IPS-18a (cell line): ENCODE data around the gene UNC5B.

Experiments
- H3K27ac ChIP-seq: one replicate; pipeline ENCODE4 v1.5.1; 2013; ENCODE audit warnings: low read length
- H3K27me3 ChIP-seq: one replicate; pipeline ENCODE4 v1.6.1; 2013; ENCODE audit warnings: mild to moderate bottlenecking, low read length; ENCODE audit not compliant: control insufficient read depth, insufficient read depth
- H3K36me3 ChIP-seq: one replicate; pipeline ENCODE4 v1.6.1; 2013; ENCODE audit warnings: low read depth, low read length; ENCODE audit not compliant: control insufficient read depth
- H3K4me1 ChIP-seq: one replicate; pipeline ENCODE4 v1.6.1; 2013; ENCODE audit warnings: low read depth, low read length; ENCODE audit not compliant: control insufficient read depth
- H3K4me3 ChIP-seq: one replicate; pipeline ENCODE4 v1.5.1; 2013; ENCODE audit warnings: low read length
- H3K9ac ChIP-seq: one replicate; pipeline ENCODE4 v1.6.1; 2013; ENCODE audit warnings: mild to moderate bottlenecking, low read length, moderate library complexity
- H3K9me3 ChIP-seq: one replicate; pipeline ENCODE4 v1.6.1; 2013; ENCODE audit warnings: low read depth, low read length; ENCODE audit not compliant: control insufficient read depth

The UNC5B gene

DNA sequence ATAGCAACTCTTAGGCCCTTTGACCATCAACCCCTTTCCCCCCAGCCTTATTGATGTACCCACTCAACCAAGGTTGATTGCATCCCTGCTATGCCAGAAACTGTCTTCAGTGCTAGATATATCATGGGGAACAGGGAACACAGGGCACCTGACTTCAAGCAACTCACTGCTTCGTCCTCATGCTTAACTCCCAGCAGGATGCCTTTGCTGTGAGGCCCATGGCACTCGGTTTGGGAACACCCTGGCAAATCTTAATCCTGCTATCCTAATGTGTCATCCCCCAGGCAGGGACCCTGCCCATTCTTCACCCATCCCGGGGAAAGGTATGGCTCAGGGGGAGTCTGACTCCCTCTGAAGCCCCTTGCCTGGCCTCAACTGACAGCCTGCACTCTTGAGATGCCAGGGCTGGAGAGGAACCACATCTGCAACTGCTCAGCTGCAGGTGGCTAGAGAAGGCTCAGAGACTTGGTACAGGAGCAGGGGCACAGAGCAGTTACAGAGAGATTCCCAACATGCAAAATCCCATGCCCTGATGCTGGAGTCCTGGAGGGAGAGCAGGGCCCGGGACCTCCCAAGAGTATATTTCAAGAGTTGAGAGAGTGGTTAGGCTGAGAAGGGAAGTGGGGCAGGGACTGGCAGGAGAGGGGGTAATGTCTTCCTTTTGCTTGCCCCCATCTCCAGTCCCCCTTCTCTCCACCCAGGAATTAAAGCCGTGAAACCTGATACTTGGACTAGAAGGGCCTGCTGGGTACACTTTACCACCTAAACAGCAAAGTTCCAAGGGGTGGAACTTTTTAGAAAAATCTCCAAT, 2.4 kb upstream of the UNC5B start:
- Histone ChIP-seq H3K36me3 (no peaks in the 10 kb centered on the region), H3K9me3 (no peaks in the 10 kb centered on the region), H3K27ac (no peak overlapping the region), H3K4me1 (peaks cover 26% of the 10 kb centered on the region), H3K27me3 (peaks cover 56% of the 10 kb centered on the region), H3K4me3 (no peak overlapping the region), H3K9ac (no peak overlapping the region)

GRCh38 chr10:71210542-71210871, 1.9 kb upstream of the UNC5B start:
- Histone ChIP-seq H3K36me3 (no peaks in the 10 kb centered on the region), H3K4me1 (peaks cover 30% of the 10 kb centered on the region), H3K4me3 (no peak overlapping the region), H3K27ac (no peak overlapping the region), H3K9me3 (no peaks in the 10 kb centered on the region), H3K9ac (no peak overlapping the region), H3K27me3 (peaks cover 62% of the 10 kb centered on the region)

DNA sequence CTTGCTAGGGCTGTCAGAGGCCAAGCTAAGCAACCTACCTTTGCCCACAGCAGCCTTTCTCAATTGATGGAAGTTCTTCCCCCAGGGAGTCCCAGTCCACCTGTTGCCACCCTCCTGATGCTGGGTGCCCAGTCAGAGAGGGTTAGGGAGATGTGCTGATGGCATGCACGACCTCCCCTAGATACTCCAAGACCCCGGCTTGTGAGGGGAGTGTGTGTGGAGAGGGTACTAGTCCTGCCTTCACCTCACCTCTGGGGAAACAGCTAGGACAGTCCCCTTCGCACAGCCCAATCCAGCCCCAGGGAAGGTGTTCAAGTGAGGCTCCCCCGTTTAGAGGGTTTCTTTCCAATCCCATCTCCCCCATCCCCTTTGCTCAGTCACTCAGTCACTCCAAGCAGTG, 1.3 kb upstream of the UNC5B start:
- Histone ChIP-seq H3K27ac (no peak overlapping the region), H3K9me3 (no peaks in the 10 kb centered on the region), H3K9ac (no peak overlapping the region), H3K4me1 (peaks cover 35% of the 10 kb centered on the region), H3K27me3 (peaks cover 65% of the 10 kb centered on the region), H3K4me3 (no peak overlapping the region), H3K36me3 (no peaks in the 10 kb centered on the region)

GRCh38 chr10:71211775-71212317, 524 bp upstream of the UNC5B start:
- Histone ChIP-seq H3K4me1 (peaks cover 43% of the 10 kb centered on the region), H3K27me3 (peaks cover 73% of the 10 kb centered on the region), H3K4me3 (peak overlapping the region; percentile 59), H3K27ac (no peak overlapping the region), H3K9ac (no peak overlapping the region), H3K36me3 (no peaks in the 10 kb centered on the region), H3K9me3 (no peaks in the 10 kb centered on the region)

- peak overlapping the region; percentile 47 for H3K9ac ChIP-seq
- H3K27me3 ChIP-seq: peaks cover 73% of the 10 kb centered on the region
- no peaks in the 10 kb centered on the region for H3K9me3 ChIP-seq
- H3K36me3 ChIP-seq: no peaks in the 10 kb centered on the region
- peaks cover 46% of the 10 kb centered on the region for H3K4me1 ChIP-seq
- H3K27ac ChIP-seq: no peak overlapping the region
- H3K4me3 ChIP-seq: peak overlapping the region; percentile 83
Observed at GRCh38 chr10:71213127-71213621, 804 bp downstream of the UNC5B start.

GRCh38 chr10:71213761-71214440, 1.5 kb downstream of the UNC5B start:
- Histone ChIP-seq H3K9ac (no peak overlapping the region), H3K4me1 (peaks cover 51% of the 10 kb centered on the region), H3K27ac (no peak overlapping the region), H3K4me3 (peak overlapping the region; percentile 83), H3K27me3 (peaks cover 77% of the 10 kb centered on the region), H3K9me3 (no peaks in the 10 kb centered on the region), H3K36me3 (no peaks in the 10 kb centered on the region)

DNA sequence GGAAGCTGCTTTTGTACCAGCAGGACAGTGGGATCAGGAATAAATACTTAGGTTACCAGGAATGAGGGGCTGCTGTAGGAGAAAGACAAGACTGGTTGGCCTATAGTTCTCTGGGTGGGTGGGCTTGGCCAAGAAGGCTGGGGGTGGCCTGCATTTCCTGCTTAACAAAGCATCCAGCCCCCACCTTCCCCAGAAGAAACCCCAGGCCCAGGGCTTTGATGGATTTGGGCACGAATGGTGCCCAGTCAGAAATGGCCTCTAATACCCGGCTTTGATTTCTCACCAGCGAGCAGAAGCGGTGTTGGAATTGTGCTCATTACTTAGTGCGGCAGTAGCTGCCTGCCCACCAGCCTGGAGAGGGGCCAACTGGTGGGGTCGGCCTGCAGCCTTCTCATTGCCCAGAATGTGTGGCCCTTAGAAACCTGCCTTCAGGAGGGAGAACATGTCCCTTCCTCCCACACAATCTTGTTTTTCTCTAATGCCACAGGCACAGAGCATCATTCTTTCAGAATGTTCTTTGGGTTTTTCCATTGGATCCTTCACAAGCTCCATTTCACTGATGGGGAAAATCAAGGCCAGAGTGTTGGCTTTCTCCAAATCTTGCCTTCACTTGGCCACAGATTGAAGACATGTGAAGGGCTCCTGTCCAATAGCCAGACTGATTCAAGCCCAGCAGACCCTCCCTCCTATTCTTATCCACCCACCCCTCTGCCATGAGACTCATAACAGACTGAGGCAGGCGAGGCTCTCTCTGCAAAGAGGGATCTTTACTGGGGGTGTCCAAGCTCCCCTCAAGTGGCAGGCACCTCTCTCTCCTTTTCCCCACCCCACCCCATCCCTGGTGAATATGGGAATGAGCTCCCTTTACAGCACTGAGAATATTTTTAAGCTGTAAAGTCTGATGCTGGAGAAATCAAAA, 2.5 kb downstream of the UNC5B start:
- Histone ChIP-seq H3K9ac (no peak overlapping the region), H3K4me3 (peak overlapping the region; percentile 83)

GRCh38 chr10:71216363-71216695, 4.0 kb downstream of the UNC5B start:
- Histone ChIP-seq H3K9me3 (no peaks in the 10 kb centered on the region), H3K27me3 (peaks cover 53% of the 10 kb centered on the region), H3K36me3 (no peaks in the 10 kb centered on the region), H3K9ac (no peak overlapping the region), H3K4me3 (peak overlapping the region; percentile 83), H3K4me1 (peaks cover 48% of the 10 kb centered on the region), H3K27ac (no peak overlapping the region)

More for the DNA sequence above, 2.5 kb downstream of the UNC5B start:
- Histone ChIP-seq H3K27me3 (peaks cover 67% of the 10 kb centered on the region), H3K27ac (no peak overlapping the region), H3K9me3 (no peaks in the 10 kb centered on the region), H3K36me3 (no peaks in the 10 kb centered on the region), H3K4me1 (peaks cover 47% of the 10 kb centered on the region)

DNA sequence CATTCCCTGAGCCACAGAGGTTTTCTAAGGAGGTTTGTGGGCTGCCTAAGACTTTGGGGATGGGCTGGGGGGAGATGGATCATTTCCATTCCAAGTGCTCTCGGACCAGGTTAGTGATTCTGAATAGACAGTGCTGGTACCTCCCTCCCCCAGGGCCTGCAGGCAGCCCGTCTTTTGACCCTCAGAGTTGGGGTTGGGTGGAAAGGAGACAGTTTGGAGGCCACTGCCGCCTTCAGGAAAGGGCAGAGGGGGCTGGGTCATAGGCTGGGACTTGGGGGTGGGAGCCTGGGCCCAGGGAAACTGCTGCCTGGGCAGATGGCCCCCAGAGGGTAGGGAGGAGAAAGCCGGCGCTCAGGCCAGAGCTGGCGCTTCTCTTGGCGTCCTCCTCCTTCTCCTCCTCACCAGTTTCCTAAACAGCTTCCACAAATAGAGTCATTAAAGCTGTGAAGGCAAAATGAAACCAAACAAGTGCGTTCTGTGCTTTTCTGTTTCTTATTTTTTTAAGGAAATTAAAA, 4.4 kb downstream of the UNC5B start:
- Histone ChIP-seq H3K9me3 (no peaks in the 10 kb centered on the region), H3K27ac (no peak overlapping the region), H3K4me3 (peak overlapping the region; percentile 83), H3K4me1 (peaks cover 45% of the 10 kb centered on the region), H3K9ac (peak overlapping the region; percentile 49), H3K36me3 (no peaks in the 10 kb centered on the region), H3K27me3 (peaks cover 48% of the 10 kb centered on the region)

DNA sequence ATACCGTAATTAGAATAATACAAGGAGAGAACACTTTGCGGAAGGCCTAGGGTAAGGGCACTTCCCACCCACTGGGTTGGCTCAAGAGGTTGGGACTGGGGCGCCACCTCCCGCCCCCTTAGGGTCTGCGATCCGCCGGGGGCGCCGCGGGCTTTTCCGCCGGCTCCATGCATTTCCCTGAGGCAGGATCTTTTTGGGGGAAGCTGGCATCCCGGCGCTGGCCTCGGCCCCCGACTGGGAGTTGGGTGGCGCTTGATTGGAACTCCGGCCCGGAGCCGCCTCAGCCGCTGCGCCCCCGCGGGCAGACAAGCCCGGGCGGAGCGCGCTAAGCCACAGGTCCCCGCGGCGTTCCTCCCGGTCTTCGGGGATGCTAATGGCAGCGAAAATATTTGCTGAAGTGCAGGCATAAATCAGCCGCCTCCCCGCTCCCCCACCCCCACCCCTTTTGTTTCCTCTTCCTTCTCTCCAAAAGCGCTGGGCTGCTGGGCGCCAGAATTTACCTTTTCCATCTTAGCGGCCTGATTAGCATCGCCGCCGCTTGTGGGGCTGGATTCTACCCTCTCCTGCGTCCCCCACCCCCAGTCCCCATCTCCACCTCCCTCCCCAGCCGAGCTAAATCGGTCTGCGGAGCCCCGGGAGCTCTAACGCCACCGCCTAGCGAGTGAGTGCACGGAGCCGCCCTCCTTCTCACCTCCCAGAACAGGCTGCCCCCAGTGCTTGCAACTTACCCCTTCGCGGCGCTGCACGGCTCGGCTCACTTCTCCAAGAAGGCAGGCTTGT, 5.1 kb downstream of the UNC5B start:
- peak overlapping the region; percentile 83 for H3K4me3 ChIP-seq
- H3K27ac ChIP-seq: no peak overlapping the region

More for the DNA sequence above, 5.1 kb downstream of the UNC5B start:
- Histone ChIP-seq H3K9ac (peak overlapping the region; percentile 49), H3K4me1 (peaks cover 49% of the 10 kb centered on the region), H3K27me3 (peaks cover 45% of the 10 kb centered on the region), H3K36me3 (no peaks in the 10 kb centered on the region), H3K9me3 (no peaks in the 10 kb centered on the region)
